T-helper 2 cell (primary cell): ENCODE data around the gene ARFGAP1.

Experiments used
- DNase-seq, 5 experiments: peaks; one replicate each; pipeline versions ENCODE4 v3.0.0 to v3.0.0-alpha.2; 2012 to 2022

Gene ARFGAP1

DNA sequence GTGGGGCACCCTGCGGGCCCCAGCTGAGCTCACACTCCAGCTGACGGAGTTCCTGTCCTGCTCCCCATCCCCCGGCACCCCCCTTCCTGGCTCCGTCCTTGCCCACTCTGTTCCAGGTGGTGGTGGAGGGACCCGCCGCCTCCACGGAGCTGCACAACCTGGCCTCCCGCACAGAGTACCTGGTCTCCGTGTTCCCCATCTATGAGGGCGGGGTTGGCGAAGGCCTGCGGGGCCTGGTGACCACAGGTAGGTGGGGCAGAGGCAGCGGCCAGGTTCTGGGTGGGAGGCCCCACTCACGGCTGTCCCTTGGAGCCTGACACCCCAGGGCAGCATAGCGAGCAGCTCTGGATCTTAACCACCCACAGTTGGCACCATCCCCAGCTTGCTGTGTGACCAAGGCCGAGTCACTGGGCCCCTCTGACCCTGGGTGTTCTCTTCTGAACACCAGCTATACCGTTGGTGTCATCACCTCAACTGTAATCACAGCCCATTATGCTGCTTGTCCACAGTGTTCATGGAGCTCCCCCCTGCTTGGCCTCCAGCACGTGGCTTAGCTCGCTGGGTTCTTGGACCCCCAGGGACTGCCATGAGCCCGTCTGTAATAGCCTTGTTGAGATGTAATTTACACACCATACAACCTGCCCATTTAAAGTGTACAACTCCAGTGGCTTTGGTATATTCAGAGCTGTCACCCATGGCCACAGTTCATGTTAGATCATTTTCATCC lies 37.8 kb downstream of the ARFGAP1 start:
- no peak for DNase-seq

DNA sequence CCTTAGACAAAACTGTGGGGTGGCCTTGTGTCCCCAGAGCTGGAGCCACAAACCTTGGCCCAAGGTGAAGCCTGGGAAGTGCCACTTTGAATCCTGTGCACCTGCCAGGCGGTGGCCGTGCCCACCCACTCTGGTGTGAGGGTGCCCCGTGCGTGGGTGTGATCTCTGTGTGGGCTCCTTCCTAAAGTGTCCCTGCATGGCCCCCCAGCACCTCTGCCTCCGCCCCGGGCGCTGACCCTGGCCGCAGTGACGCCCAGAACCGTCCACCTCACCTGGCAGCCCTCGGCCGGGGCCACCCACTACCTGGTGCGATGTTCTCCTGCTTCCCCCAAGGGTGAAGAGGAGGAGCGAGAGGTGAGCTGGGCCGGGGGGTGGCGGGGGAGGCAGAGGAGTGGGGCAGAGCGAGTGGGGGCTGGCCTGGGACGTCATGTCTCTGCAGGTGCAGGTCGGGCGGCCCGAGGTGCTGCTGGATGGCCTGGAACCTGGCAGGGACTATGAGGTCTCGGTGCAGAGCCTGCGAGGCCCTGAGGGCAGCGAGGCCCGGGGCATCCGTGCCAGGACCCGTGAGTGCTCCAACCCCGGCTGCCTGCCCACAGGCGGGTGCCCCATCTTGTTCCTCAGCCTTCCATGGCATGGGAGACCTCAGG lies 38.7 kb downstream of the ARFGAP1 start:
- no peak for DNase-seq

DNA sequence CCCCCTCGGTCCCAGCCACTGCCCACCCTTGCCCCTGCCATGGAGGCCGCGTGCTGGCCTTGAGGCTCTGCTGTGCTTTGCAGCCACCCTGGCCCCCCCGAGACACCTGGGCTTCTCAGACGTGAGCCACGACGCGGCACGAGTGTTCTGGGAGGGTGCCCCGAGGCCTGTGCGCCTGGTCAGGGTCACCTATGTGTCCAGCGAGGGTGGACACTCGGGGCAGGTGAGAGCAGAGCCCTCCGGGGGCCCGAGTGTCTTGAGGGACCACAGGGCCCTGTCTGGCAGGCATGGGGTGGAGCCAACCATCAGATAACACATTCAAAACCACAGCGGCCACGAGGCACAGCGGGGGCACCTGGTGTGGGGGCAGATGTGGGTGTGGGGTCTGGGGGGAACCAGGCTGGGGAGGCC lies 39.2 kb downstream of the ARFGAP1 start:
- no peak for DNase-seq

DNA sequence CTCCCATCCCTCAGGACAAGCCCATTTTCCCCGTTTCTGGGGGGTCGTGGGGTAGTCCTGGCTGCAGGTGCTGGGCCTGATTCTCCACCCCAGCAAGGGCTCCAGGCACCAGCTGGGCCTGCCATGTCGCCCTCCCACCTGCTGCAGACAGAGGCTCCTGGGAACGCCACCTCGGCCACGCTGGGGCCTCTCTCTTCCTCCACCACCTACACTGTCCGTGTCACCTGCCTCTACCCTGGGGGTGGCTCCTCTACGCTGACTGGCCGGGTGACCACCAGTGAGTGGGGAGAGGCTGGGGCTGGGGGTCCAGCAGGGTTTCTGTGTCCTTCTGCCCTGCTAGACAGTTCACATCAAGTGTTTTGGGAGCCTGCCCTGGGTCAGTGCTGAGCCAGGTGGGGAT lies 39.7 kb downstream of the ARFGAP1 start:
- no peak for DNase-seq

DNA sequence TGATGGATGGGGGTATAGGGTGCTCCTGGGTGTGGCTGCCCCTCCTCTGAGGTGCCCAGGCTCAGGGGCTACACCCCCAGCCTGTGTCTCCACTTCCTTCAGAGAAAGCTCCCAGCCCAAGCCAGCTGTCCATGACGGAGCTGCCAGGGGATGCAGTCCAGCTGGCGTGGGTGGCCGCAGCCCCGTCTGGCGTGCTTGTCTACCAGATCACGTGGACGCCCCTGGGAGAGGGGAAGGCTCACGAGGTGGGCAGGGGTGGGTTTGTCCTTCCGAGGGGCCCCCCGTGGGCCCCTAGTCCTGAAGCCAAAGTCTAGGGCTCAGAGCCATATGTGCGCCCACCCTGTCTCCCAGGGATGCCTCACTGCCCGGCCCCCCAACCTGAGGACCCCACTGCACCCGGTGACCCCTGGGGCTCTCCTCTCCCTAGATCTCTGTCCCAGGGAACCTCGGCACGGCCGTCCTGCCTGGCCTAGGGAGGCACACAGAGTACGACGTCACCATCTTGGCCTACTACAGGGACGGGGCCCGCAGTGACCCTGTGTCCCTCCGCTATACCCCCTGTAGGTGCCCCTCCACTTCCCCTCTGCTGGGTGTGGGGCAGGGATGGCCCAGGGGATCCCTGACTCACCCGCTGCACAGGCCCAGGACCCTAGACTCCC lies 40.2 kb downstream of the ARFGAP1 start:
- DNase-seq, result no peak

DNA sequence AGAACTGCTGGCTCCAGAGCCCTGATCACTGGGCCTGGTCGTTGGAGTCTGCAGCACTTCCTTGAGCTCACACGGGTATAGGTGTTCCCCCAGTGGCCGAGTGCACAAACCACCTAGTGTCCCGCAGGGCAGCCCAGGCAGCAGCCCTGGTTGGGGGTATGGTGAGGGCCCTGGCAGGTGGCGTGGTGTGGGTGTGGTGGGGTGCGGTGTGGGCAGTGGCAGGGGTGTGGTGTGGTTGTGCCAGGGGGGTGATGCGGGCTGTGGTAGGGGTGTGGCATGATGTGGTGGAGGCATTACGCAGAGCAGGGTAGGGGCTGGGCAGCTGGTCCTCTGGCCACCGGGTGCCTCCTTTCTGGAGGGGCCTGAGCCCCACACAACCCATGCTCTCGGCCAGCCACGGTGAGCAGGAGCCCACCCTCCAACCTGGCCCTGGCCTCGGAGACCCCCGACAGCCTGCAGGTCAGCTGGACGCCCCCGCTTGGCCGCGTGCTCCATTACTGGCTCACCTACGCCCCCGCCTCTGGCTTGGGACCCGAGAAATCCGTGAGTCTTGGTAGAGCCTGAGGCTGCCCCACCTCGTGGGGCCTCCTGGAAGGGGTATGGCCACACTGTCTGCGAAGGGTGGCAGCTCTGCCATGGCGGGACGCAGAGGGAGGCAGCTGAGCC lies 40.9 kb downstream of the ARFGAP1 start:
- DNase-seq, result no peak

DNA sequence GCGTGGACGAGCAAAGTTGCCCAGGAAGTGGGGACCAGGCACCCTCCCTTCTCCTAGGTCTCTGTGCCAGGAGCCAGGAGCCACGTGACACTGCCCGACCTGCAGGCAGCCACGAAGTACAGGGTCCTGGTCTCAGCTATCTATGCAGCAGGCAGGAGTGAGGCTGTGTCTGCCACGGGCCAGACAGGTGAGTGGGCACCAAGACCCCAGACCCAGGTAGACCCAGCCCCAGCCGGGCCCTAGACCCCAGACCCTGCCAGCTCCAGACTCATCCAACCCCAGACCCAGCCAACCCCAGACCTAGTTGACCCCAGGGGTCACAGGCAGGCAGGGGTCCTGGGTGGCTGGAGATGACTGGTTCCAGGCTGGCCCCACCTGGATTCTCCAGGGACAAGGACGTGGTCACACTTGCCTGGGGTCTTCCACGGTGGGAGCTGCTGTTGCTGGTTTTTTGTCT lies 41.4 kb downstream of the ARFGAP1 start:
- DNase-seq, result no peak

DNA sequence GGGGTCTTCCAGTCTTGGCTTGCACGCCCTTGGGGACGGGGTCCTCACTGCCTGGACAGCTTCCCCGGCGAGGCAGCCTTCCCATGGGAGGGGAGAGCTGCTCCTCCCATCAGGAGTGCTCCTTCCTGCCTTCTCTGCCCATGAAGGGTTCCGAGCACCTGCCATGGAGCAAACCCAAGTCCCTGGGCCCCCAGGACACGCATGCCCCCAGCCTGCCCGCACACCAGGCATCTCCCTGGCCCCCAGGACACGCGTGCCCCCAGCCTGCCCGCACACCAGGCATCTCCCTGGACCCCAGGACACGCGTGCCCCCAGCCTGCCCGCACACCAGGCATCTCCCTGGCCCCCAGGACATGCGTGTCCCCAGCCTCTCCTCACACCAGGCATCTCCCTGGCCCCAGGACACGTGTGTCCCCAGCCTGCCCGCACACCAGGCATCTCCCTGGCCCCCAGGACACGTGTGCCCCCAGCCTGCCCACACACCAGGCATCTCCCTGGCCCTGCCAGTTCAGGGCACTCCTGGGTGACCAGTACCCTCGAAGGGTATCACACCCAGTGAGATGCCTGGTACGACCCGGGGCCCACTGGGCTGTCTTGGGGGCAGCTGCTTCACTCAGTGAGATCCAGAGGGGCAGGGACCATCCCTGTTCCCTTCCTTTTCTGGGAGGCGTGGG lies 42.1 kb downstream of the ARFGAP1 start:
- peak in 1 of 5 experiments; percentile 5 for DNase-seq

DNA sequence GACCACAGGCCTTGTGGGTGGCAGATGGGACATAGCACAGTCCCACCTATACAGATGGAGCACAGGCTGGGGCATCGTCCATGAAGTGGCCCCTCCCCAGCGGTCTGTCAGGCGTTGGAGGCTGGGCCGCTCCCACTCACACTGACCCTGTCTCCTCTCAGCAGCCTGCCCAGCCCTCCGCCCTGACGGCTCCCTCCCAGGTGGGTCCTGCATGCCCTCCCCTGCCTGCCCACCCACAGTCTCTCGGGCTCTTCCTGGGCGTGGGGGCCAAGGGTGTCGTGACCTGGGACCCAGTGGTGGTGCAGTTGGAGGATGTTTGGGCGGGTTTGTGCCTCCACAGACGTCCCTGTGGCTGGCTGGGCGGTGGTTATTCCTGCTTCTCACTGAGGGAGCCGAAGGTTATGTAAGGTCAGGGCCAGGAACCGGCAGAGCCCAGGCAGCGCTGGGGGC lies 42.7 kb downstream of the ARFGAP1 start:
- peak in 2 of 5 experiments; percentile 1 to 6 for DNase-seq

DNA sequence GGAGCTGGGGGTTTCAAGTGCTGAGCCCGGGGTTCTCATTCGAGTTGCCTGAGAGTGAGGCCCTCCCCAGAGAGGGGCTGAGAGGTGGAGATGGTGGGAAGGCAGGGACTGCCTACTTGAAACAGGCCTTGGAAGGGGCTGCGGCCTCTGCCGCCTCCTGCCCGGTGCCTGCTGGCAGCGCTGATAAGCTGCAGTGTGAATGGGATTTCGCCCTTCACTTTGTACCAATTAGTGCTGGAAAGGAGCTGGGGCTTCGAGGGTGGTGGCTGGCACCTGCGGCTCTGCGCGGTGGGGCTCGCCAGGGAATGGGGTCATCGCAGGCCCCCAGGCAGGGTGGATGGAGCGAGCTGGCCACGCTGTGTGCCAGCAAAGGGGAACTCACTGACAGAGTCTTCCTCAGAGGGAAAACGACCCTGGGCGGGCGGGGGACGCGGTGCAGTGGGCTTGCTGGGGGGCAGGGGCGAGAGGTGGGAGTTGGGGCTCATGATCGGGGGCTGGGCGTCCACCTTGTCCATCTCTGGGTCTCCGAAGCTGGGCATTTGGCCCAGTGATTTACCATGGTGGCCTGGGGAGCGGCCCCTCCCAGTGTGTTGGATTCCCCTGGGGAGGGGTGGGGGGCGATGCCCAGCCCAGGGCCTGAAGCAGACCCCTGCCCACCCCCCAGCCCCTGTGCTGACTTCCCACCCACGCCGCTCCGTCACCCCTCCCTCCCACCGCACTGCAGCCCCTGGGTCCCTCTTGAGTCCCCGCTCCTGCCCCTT lies 43.3 kb downstream of the ARFGAP1 start:
- peak in 1 of 5 experiments; percentile 3 for DNase-seq

DNA sequence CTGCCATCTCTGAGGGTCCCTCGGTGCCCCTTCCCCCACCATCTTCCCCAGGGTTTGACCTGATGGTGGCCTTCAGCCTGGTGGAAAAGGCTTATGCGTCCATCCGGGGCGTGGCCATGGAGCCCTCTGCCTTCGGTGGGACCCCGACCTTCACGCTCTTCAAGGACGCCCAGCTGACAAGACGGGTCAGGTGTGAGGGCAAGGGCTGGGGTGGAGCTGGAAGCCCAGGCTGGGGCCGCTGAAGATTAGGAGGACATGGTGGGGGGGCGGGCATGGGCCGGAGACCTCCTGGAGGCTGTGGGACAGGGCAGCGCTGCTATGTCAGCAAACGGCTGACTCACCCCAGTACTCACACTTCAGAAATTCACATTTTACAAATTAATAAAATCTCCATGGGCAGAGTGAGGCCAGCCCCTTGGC lies 43.9 kb downstream of the ARFGAP1 start:
- peak in 1 of 5 experiments; percentile 5 for DNase-seq

DNA sequence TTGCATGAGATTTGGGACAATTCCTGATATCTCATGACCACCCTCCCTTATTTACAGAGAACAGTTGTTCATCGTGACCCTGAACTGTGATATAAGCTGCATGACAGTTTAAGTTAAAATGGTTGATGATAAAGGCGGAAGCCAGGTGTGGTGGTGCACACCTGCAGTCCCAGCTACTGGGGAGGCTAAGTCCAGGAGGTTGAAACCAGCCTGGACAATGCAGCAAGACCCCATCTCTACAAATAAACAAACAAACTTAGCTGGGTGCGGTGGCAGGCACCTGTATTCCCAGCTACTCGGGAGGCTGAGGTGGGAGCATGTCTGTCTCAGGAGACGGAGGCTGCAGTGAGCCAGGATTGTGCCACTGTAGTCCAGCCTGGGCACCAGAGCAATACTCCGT lies 44.4 kb downstream of the ARFGAP1 start:
- DNase-seq, result no peak

DNA sequence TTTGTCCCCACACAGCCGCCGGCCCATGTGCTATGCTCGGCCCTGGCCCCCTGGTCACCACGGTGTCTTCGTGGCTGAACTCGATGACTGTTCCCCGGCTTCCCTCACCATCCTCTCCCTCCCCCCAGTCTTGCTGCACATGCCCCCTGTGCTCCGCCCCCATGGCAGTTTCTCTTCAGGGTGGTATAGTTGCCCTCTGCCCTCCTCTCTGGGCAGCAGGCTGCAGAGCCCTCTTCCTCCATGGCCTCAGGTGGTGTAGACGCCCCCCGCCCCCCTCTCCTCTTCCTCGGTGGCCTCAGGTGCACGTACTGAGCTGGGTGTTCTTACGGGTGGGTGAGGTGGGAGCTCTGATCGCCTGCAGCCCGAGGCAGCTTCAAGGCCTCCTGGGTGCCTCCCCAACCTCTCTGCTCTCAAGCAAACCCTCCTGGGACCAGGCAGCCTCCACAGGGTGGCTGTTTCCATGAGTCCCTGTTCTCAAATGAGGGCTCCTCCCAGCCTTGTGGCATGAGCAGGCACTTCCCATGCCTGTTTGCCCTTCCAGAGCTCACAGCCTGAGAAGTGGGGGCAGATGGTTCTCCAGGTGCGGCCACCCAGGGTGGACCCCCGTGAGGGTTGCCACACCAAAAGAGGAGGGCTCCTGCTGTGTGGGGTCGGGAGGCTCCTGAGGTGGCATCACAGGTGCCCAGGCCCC lies 45.1 kb downstream of the ARFGAP1 start:
- DNase-seq, result peak in 1 of 5 experiments; percentile 3

DNA sequence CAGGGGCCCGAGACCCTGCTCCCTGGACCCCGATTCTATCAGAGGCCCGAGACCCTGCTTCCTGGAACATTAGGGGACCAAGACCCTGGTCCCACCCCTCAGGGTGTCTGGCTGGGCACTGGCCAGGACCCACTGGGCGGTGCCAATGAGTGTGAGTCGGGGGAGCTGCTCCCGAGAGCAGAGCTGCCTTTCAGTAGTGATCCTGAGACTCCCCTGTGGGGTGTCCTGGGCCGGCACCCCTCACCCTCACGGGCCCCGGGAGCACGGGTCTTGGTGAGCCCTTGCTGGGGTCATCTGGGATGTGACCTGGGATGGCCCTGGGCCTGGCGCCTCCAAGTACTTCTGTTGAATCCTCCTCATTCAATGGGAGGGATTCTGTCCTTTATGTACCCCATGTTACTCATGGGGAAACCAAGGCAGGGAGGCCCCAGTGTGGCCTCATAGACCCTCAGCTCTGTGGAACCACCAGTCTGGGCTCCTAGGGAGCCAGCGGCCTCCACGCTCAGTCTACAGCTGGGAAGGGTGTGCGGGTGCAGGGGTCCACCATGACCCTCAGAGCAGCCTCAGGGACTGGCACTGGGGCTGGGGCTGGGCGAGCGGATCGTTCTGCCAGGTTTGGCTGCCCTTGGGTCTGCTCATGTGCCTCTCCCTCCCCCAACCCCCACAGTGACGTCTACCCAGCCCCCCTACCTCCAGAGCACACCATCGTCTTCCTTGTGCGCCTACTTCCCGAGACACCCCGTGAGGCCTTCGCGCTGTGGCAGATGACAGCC lies 46.0 kb downstream of the ARFGAP1 start:
- DNase-seq, result no peak

DNA sequence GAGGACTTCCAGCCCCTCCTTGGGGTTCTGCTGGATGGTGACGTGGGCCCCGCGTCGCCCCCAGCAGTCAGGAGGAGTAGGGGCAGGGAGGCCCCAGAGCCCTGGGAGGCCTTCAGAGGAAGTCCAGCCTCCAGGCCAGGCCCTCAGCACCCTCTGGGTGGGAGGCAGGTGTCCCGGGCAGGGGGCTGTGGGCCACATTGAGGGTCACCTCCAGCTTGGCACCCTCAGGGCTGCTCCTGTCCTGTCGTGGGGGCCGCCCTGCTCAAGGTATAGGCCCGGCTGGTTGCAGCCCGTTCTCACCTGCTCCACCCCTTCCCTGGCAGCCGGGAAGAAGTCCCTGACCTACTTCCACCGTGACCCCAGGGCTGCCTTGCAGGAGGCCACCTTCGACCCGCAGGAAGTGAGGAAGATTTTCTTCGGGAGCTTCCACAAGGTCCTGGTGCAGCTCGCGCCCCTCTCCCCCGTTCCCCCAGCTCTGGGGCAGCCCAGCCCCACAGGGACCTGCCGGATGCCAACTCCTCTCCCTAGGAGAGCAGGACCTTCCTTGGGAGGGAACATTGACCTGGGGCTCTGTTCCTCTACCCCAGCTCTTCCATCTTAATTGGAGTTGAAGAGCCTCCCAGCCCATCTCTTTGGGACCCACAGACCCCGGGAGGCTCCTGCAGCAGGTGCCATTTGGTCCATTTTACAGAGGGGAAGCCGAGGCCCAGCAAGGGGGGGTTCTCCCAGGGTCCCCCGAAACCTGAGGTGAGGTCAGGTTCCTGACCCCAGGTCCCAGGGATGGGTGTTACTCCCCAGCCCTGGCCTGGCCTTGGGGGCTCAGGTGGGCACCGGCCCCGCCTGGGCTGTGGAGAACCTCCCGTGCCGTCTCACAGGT lies 46.8 kb downstream of the ARFGAP1 start:
- peak in 1 of 5 experiments; percentile 6 for DNase-seq

DNA sequence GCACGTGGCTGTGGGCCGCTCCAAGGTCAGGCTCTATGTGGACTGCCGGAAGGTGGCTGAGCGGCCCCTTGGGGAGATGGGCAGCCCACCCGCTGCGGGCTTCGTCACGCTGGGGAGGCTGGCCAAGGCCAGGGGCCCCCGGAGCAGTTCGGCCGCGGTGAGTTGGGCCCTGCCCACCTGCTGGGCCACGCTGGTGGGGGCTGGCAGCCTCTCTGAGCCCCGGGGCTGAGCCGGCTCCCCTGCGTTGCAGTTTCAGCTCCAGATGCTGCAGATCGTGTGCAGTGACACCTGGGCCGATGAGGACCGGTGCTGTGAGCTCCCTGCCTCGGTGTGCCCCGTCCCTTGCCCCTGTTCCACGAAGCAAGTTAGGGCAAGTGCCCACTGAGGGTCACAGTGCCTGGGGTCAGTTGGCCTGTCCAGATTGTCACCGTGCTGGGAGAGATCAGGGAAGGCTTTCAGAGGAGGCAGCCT lies 47.5 kb downstream of the ARFGAP1 start:
- DNase-seq, result no peak

DNA sequence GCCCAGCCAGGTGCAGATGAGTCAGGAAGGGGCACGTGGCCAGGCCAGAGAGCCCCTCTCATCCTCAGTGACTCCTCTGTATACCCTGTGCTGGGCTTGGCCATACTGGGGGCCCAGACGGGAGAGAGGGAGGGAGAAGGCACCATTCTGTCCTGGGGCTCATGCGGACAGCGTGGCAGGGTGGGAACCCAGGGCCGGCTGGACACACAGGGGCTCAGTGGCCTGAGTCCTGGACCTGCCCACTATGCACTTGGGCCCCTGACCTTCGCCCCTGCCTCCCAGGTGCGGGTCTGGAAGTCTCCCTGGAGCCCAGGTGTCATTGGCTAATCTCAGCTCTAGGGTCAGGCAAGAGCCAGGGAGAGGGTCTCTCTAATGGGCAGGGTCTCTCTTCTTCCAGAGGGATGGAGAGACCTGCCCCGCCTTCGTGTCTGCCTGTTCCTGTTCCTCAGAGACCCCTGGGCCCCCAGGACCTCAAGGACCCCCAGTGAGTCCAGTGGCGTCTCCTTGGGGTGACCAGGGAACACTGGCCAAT lies 48.1 kb downstream of the ARFGAP1 start:
- DNase-seq, result peak in 1 of 5 experiments; percentile 6

DNA sequence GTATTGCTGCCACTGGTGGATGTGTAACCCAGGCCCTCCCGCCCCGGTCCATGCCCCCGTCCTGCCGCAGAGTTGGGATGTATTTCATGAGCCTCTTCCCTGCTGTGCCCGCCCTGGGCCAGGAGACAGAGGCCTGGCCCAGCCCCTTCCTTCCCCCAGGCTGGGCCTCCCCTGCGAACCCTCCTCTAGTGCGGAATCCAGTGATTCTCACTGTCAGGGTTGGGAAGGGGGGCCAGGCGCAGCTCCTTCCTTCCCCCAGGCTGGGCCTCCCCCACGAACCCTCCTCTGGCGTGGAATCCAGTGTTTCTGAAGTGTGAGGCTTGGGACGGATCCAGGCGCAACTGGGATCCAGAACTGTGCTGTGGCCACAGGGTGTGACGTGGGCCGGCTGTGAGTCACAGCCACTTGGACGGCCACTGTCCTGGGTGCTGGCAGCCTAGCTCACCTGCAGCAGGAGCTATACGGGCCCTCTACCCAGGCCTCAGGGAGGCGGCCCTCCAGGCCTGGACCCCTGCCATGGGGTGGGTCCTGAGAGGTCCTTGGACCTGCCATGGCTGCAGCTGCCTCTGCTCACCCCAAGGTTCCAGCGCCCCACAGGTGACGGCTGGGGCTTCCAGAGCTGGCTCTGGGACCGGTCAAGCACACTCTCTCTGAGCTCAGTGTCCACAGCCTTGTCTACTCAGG lies 48.7 kb downstream of the ARFGAP1 start:
- DNase-seq, result peak in 1 of 5 experiments; percentile 3
